ENCODE data around the gene PTP4A1. TPM values are rescaled to one million over a fixed set of nuclear protein-coding genes. Genes with fewer than 3 reads are reported as not detected.

Gene PTP4A1
- polyA plus RNA-seq, 1 of the 3 experiments (the other 2 are of a cell fraction) = 12.5 TPM

- H3K4me3 ChIP-seq (ENCODE audit: low read depth in 2 of 2, low read length in 1 of 2) = peak overlapping the region; percentile 67 to 77
- H3K36me3 ChIP-seq (replicated peaks in 1 of 2; ENCODE audit: control insufficient read depth in 1 of 2, insufficient read depth in 2 of 2, low read length in 1 of 2) = no peaks in the 10 kb centered on the region
- peak; percentile 78 for DNase-seq
- no peaks in the 10 kb centered on the region for H3K9me2 ChIP-seq
- POLR2A ChIA-PET = interaction anchor here (1.1 to 1.6 kb wide), 2 partner anchors 38 to 166 kb away, joined by 4 to 7 read pairs; partner anchors contain the start of gene PHF3
- peak overlapping the region; percentile 98 for H2AFZ ChIP-seq (ENCODE audit: low read depth)
- H3K4me2 ChIP-seq = peak overlapping the region; percentile 83
- H3K9me3 ChIP-seq = no peaks in the 10 kb centered on the region
- no peaks in the 10 kb centered on the region for H3K79me2 ChIP-seq (ENCODE audit: insufficient read depth)
- peak overlapping the region; percentile 22; the same call in 1 of the 2 replicates for H3K9ac ChIP-seq
- H3K27me3 ChIP-seq (ENCODE audit: insufficient read depth) = no peaks in the 10 kb centered on the region
- no peaks in the 10 kb centered on the region for H3F3A ChIP-seq (replicated peaks; ENCODE audit: insufficient read depth)
- WGBS (ENCODE audit: low lambda C conversion rate) = under 1% methylated on average over 22 of the region's 23 CpGs
- no peaks in the 10 kb centered on the region for H4K20me1 ChIP-seq (ENCODE audit: insufficient read depth)
- peak overlapping the region in 1 of 2 experiments; percentile 76; a peak in 2 of 4 replicates for H3K27ac ChIP-seq (ENCODE audit: low read depth in 2 of 2, low read length in 1 of 2)
- H3K4me1 ChIP-seq (ENCODE audit: control insufficient read depth in 1 of 2, insufficient read depth in 2 of 2, low read depth in 1 of 2, low read length in 1 of 2) = no peaks in the 10 kb centered on the region; a peak in 1 of 4 replicates
- CTCF ChIA-PET = interaction anchor here (0.5 to 2.8 kb wide), 42 partner anchors 8 to 246 kb away, joined by 3 to 26 read pairs (median 5); partner anchors contain the start of gene PHF3
- no peak for TF ChIP-seq MEF2A (IDR thresholded peaks at IDR 0.05; ENCODE audit: borderline replicate concordance, low read depth)
- peak; percentile 68 for TF ChIP-seq SMC3 (IDR thresholded peaks at IDR 0.05; ENCODE audit: low read depth, low read length)
- TF ChIP-seq, protein P1, sequence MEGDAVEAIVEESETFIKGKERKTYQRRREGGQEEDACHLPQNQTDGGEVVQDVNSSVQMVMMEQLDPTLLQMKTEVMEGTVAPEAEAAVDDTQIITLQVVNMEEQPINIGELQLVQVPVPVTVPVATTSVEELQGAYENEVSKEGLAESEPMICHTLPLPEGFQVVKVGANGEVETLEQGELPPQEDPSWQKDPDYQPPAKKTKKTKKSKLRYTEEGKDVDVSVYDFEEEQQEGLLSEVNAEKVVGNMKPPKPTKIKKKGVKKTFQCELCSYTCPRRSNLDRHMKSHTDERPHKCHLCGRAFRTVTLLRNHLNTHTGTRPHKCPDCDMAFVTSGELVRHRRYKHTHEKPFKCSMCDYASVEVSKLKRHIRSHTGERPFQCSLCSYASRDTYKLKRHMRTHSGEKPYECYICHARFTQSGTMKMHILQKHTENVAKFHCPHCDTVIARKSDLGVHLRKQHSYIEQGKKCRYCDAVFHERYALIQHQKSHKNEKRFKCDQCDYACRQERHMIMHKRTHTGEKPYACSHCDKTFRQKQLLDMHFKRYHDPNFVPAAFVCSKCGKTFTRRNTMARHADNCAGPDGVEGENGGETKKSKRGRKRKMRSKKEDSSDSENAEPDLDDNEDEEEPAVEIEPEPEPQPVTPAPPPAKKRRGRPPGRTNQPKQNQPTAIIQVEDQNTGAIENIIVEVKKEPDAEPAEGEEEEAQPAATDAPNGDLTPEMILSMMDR (IDR thresholded peaks at IDR 0.05) = peak; percentile 96
- TF ChIP-seq FOXM1 (IDR thresholded peaks at IDR 0.05; ENCODE audit: low read depth) = no peak
- TF ChIP-seq FOXJ3 (CRISPR knock-in tag; IDR thresholded peaks at IDR 0.05) = no peak
- TF ChIP-seq TCF12 (IDR thresholded peaks at IDR 0.05) = no peak
- TF ChIP-seq TAF1 (IDR thresholded peaks at IDR 0.05; ENCODE audit: borderline replicate concordance, low read depth, low read length) = no peak
- no peak for TF ChIP-seq SIN3A (IDR thresholded peaks at IDR 0.05; ENCODE audit: borderline replicate concordance, low read depth, low read length)
- TF ChIP-seq RCOR1 (IDR thresholded peaks at IDR 0.05; ENCODE audit: low read length) = no peak
- TF ChIP-seq JUND (IDR thresholded peaks at IDR 0.05) = no peak
- TF ChIP-seq YY1 (IDR thresholded peaks at IDR 0.05; ENCODE audit: low read depth) = 0 out of 2 replicates have a peak, but pooled peaks have one; percentile 38
- TF ChIP-seq TEAD4 (IDR thresholded peaks at IDR 0.05; ENCODE audit: borderline replicate concordance, insufficient read depth) = no peak
- TF ChIP-seq ZBTB33 (IDR thresholded peaks at IDR 0.05; ENCODE audit: borderline replicate concordance, low read depth) = no peak
- TF ChIP-seq RAD21 (IDR thresholded peaks at IDR 0.05; ENCODE audit: low read length) = peak; percentile 72
- TF ChIP-seq, protein P2, sequence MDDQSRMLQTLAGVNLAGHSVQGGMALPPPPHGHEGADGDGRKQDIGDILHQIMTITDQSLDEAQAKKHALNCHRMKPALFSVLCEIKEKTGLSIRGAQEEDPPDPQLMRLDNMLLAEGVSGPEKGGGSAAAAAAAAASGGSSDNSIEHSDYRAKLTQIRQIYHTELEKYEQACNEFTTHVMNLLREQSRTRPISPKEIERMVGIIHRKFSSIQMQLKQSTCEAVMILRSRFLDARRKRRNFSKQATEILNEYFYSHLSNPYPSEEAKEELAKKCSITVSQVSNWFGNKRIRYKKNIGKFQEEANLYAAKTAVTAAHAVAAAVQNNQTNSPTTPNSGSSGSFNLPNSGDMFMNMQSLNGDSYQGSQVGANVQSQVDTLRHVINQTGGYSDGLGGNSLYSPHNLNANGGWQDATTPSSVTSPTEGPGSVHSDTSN (IDR thresholded peaks at IDR 0.05) = no peak
- TF ChIP-seq EZH2phosphoT487 (IDR thresholded peaks at IDR 0.05; ENCODE audit: borderline replicate concordance, low read depth) = no peak
- TF ChIP-seq FOSL2 (IDR thresholded peaks at IDR 0.05; ENCODE audit: borderline replicate concordance, low read depth) = no peak
- TF ChIP-seq CHD2 (IDR thresholded peaks at IDR 0.05; ENCODE audit: low read length, partially characterized antibody) = peak; percentile 20
- TF ChIP-seq MXI1 (IDR thresholded peaks at IDR 0.05; ENCODE audit: low read depth, low read length) = no peak
- no peak for TF ChIP-seq EP300 (IDR thresholded peaks at IDR 0.05; ENCODE audit: borderline replicate concordance in 1 of 2, low read depth in 1 of 2, low read length in 1 of 2)
- no peak for TF ChIP-seq POLR2AphosphoS5 (IDR thresholded peaks at IDR 0.05; ENCODE audit: low read depth, low read length)
- TF ChIP-seq, protein P3, sequence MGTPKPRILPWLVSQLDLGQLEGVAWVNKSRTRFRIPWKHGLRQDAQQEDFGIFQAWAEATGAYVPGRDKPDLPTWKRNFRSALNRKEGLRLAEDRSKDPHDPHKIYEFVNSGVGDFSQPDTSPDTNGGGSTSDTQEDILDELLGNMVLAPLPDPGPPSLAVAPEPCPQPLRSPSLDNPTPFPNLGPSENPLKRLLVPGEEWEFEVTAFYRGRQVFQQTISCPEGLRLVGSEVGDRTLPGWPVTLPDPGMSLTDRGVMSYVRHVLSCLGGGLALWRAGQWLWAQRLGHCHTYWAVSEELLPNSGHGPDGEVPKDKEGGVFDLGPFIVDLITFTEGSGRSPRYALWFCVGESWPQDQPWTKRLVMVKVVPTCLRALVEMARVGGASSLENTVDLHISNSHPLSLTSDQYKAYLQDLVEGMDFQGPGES (IDR thresholded peaks at IDR 0.05; ENCODE audit: low read depth, low read length) = no peak
Observed at GRCh38 chr6:63598049-63599036, 26.1 kb downstream of the PTP4A1 start.

Measured in SK-N-SH (cell line).